Caco-2 (cell line): ENCODE results near the gene POLRMT. TPM values are rescaled to one million over a fixed set of nuclear protein-coding genes. Genes with fewer than 3 reads are reported as not detected.

Experiments used
- BruUV-seq: library from RNA; stranded (reverse); fragments of 400-500 nt; replicated peaks from 2 replicates; lab custom pipeline; 2021; lab: Mats Ljungman, UMichigan
- CTCF ChIA-PET: fragments of 300-600 bp; sonication (Branson Sonifier 250); formaldehyde crosslinking; loops from one replicate; lab custom pipeline; 2022; ENCODE audit warnings: antibody characterized with exemption; lab: Charles Lee
- POLR2A ChIA-PET: fragments of 300-600 bp; sonication (Branson Sonifier 250); formaldehyde crosslinking; loops from one replicate; lab custom pipeline; 2022; ENCODE audit warnings: antibody characterized with exemption; lab: Charles Lee
- DNase-seq, 2 experiments: peaks; one replicate each; pipeline versions ENCODE4 v3.0.0 to v3.0.0-alpha.2; 2020 to 2022
- H3K27me3 ChIP-seq: replicated peaks from 2 replicates; pipeline ENCODE4 v1.6.0; 2011; ENCODE audit warnings: low read length; ENCODE audit not compliant: control insufficient read depth, insufficient read depth
- H3K36me3 ChIP-seq: 2 replicates; pipeline ENCODE4 v1.5.1; 2011; ENCODE audit warnings: low read length; ENCODE audit not compliant: control insufficient read depth, insufficient read depth
- H3K4me1 ChIP-seq: fragments of 250-450 bp; sonication (Bioruptor Pico); 2 replicates; pipeline ENCODE4 v1.5.1; 2020; ENCODE audit warnings: mild to moderate bottlenecking
- H3K4me3 ChIP-seq: 2 replicates; pipeline ENCODE4 v1.5.1; 2011; ENCODE audit warnings: low read depth, mild to moderate bottlenecking, control low read depth, low read length
- H3K9me3 ChIP-seq: fragments of 250-450 bp; sonication (Bioruptor Pico); 2 replicates; pipeline ENCODE4 v1.5.1; 2020; ENCODE audit warnings: mild to moderate bottlenecking, moderate library complexity
- H3K27ac Mint-ChIP-seq: one replicate; pipeline ENCODE4 v1.8.0; 2022; ENCODE audit warnings: mixed read lengths; ENCODE audit not compliant: unreplicated experiment
- H3K27me3 Mint-ChIP-seq: one replicate; pipeline ENCODE4 v1.8.0; 2022; ENCODE audit warnings: mixed read lengths; ENCODE audit not compliant: insufficient read depth, unreplicated experiment
- H3K36me3 Mint-ChIP-seq: one replicate; pipeline ENCODE4 v1.8.0; 2022; ENCODE audit warnings: mild to moderate bottlenecking, mixed read lengths; ENCODE audit not compliant: insufficient read depth, unreplicated experiment
- H3K4me1 Mint-ChIP-seq: one replicate; pipeline ENCODE4 v1.8.0; 2022; ENCODE audit warnings: low read depth, mixed read lengths; ENCODE audit not compliant: unreplicated experiment
- H3K4me3 Mint-ChIP-seq: one replicate; pipeline ENCODE4 v1.8.0; 2022; ENCODE audit warnings: mild to moderate bottlenecking, moderate library complexity, mixed read lengths; ENCODE audit not compliant: unreplicated experiment
- H3K9me3 Mint-ChIP-seq: one replicate; pipeline ENCODE4 v1.8.0; 2022; ENCODE audit warnings: mixed read lengths; ENCODE audit not compliant: unreplicated experiment
- intact Hi-C: fragments of 100-400 bp; cut with micrococcal nuclease; formaldehyde crosslinking; loops from one replicate; pipeline ENCODE4 v1.10.0; 2022; ENCODE audit not compliant: unreplicated experiment
- total RNA-seq: library from RNA; stranded (reverse); gene quantifications from 2 replicates; pipeline ENCODE4 v1.2.3, GENCODE V29; 2022
- TF ChIP-seq, protein P1 (sequence below), 2 experiments: fragments of 200-600 bp in 1 of 2; IDR thresholded peaks; 1 replicate in 1 of 2; 2 replicates in 1 of 2; pipeline versions ENCODE4 v1.5.1 to v1.8.0; 2011 to 2022; ENCODE audit warnings: antibody characterized with exemption in 1 of 2, control low read depth in 1 of 2, inconsistent platforms in 1 of 2, low read depth in 1 of 2, low read length in 1 of 2, mild to moderate bottlenecking in 1 of 2, moderate library complexity in 1 of 2; ENCODE audit not compliant: insufficient read depth in 1 of 2, severe bottlenecking in 1 of 2, unreplicated experiment in 1 of 2

POLRMT gene
- total RNA-seq, 1 experiment from 2014 or later: 95.8 TPM

DNA sequence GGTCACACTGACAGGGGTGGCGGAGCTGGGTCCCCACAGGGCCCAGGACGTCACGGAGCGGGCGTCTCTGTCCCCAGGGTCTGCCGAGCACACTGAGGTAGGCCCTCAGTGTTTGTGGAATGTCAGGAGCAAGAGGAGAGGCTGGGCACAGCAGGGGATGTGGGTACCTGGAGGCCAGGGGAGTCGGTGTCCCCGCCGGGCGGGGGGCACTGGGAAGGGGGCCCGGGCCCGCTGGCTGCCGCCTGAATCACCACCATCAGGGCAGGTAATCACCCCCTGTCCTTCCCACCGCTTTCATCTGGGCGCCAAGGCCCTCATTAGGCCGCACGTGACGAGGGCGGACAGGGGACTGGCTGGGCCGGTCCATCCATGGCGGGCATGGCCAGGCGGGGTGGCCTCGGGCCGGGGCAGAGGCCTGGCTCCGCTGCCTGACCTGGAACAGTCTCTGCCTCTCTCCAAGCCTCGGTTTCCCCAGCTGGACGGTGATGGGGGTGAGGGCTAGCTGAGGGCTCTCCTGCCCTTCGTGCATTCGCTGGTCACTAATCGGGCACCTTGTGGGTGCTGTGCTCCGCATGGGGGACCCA, 7.4 kb upstream of the POLRMT start:
- intact Hi-C loops: no loop called here
- no peak overlapping the region for H3K4me3 Mint-ChIP-seq
- H3K27me3 ChIP-seq: no peaks in the 10 kb centered on the region

DNA sequence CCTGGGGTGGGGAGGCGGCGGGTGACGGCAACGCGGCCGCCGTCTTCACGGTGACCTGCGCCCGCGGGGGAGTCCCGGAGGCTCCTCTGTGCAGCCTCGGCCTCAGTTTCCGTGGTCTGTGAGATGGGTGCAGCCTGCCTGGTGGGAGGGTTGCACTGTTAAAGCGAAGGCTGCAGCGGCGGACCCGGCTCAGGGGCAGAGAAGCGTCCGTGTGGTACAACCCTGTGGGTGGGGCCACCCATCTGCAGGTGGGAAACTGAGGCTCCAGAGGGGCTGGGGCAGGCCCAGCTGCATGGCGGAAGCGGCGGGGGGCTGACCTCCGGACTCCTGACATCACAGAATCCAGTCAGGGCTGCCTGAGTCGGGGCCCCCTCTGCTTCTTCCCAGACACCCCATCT, 6.8 kb upstream of the POLRMT start:
- Mint-ChIP-seq H3K36me3 (peaks cover 22% of the 10 kb centered on the region), H3K27ac (no peak overlapping the region), H3K4me3 (peak overlapping the region; percentile 71), H3K4me1 (peaks cover 7% of the 10 kb centered on the region), H3K9me3 (no peaks in the 10 kb centered on the region), H3K27me3 (peaks cover 4% of the 10 kb centered on the region)
- Histone ChIP-seq H3K27me3 (no peaks in the 10 kb centered on the region), H3K4me3 (peak overlapping the region; percentile 45), H3K9me3 (no peaks in the 10 kb centered on the region), H3K36me3 (no peaks in the 10 kb centered on the region), H3K4me1 (peaks cover 7% of the 10 kb centered on the region; the same call in 1 of the 2 replicates)
- TF ChIP-seq, protein P1, sequence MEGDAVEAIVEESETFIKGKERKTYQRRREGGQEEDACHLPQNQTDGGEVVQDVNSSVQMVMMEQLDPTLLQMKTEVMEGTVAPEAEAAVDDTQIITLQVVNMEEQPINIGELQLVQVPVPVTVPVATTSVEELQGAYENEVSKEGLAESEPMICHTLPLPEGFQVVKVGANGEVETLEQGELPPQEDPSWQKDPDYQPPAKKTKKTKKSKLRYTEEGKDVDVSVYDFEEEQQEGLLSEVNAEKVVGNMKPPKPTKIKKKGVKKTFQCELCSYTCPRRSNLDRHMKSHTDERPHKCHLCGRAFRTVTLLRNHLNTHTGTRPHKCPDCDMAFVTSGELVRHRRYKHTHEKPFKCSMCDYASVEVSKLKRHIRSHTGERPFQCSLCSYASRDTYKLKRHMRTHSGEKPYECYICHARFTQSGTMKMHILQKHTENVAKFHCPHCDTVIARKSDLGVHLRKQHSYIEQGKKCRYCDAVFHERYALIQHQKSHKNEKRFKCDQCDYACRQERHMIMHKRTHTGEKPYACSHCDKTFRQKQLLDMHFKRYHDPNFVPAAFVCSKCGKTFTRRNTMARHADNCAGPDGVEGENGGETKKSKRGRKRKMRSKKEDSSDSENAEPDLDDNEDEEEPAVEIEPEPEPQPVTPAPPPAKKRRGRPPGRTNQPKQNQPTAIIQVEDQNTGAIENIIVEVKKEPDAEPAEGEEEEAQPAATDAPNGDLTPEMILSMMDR (IDR thresholded peaks at IDR 0.05; ENCODE audit: insufficient read depth in 1 of 2, low read depth in 1 of 2, low read length in 1 of 2, severe bottlenecking in 1 of 2, unreplicated experiment in 1 of 2): no peak
- intact Hi-C loops: no loop called here
- no peak for DNase-seq
- CTCF ChIA-PET: no interaction called here
- no TSS peak for BruUV-seq
- POLR2A ChIA-PET: no interaction called here

More for the DNA sequence above, 7.4 kb upstream of the POLRMT start:
- DNase-seq: no peak
- H3K27ac Mint-ChIP-seq: no peak overlapping the region
- H3K27me3 Mint-ChIP-seq: peaks cover 4% of the 10 kb centered on the region
- ChIA-PET CTCF (no interaction called here), POLR2A (no interaction called here)
- peaks cover 27% of the 10 kb centered on the region for H3K36me3 Mint-ChIP-seq
- H3K9me3 Mint-ChIP-seq: no peaks in the 10 kb centered on the region
- TF ChIP-seq, protein P1 (IDR thresholded peaks at IDR 0.05; ENCODE audit: insufficient read depth in 1 of 2, low read depth in 1 of 2, low read length in 1 of 2, severe bottlenecking in 1 of 2, unreplicated experiment in 1 of 2): no peak
- H3K9me3 ChIP-seq: no peaks in the 10 kb centered on the region
- H3K4me1 Mint-ChIP-seq: peaks cover 7% of the 10 kb centered on the region
- H3K4me1 ChIP-seq: peaks cover 7% of the 10 kb centered on the region; the same call in 1 of the 2 replicates
- no peak overlapping the region for H3K4me3 ChIP-seq
- BruUV-seq: no TSS peak
- H3K36me3 ChIP-seq: no peaks in the 10 kb centered on the region

DNA sequence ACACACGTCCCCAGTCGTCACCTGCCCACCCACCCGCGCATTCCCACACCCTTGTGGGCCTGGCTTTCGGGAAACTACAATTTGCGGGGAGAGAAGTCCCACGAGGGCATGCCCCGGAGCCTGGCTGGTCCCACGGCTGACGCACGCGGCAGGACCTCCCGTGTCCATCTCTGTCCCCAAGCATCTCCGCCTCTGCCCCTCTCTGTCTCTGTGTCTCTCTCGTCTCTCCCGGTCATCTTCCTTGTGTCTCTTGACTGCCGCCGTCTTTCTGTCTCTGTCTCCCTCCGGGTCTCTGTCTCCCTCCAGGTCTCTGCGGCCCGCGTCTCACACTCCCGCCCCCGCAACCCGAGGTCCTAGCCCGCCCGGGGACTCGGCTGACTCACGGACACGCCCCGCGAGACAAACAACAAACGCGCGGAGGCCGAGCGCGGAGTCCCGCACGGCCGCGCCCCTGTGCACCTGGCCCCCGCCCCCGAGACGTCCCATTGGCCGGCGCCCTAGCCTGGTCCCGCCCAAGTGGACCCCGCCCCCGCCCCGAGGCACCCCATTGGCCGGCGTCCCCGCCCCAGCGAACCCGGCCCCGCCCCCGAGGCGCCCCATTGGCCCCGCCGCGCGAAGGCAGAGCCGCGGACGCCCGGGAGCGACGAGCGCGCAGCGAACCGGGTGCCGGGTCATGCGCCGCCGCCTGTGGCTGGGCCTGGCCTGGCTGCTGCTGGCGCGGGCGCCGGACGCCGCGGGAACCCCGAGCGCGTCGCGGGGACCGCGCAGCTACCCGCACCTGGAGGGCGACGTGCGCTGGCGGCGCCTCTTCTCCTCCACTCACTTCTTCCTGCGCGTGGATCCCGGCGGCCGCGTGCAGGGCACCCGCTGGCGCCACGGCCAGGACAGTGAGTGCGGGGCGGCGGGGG, 6.2 kb upstream of the POLRMT start, which contains the start of gene FGF22:
FGF22 (plus strand) TSS at position 627 of the 908 bp plus-strand sequence; CDS start at position 674, 47 bp downstream.
- intact Hi-C loops: no loop called here
- Mint-ChIP-seq H3K9me3 (no peaks in the 10 kb centered on the region), H3K27me3 (peaks cover 4% of the 10 kb centered on the region), H3K27ac (no peak within 1 kb of the TSS), H3K36me3 (peaks cover 16% of the 10 kb centered on the region), H3K4me3 (peak within 1 kb of the TSS; percentile 71), H3K4me1 (peaks cover 7% of the 10 kb centered on the region)
- peak within 1 kb of the TSS; percentile 45 for H3K4me3 ChIP-seq
- H3K4me1 ChIP-seq: peaks cover 7% of the 10 kb centered on the region; the same call in 1 of the 2 replicates
- BruUV-seq: no TSS peak
- H3K36me3 ChIP-seq: no peaks in the 10 kb centered on the region
- H3K27me3 ChIP-seq: no peaks in the 10 kb centered on the region
- peak; percentile 91 to 94 for DNase-seq
- H3K9me3 ChIP-seq: no peaks in the 10 kb centered on the region
- ChIA-PET CTCF (no interaction called here), POLR2A (no interaction called here)
- TF ChIP-seq, protein P1 (IDR thresholded peaks at IDR 0.05; ENCODE audit: insufficient read depth in 1 of 2, low read depth in 1 of 2, low read length in 1 of 2, severe bottlenecking in 1 of 2, unreplicated experiment in 1 of 2): no peak
